ENCODE measurements around the gene CLMN. TPM values are rescaled to one million over a fixed set of nuclear protein-coding genes. Genes with fewer than 3 reads are reported as not detected.
"Not testable (repeated sequence)": the region's sequence is repeated elsewhere in the genome, so short reads cannot be mapped to it uniquely, and the experiment has no call there.

CLMN gene
- total RNA-seq, 1 experiment from 2014 or later, result 24.0 TPM

DNA sequence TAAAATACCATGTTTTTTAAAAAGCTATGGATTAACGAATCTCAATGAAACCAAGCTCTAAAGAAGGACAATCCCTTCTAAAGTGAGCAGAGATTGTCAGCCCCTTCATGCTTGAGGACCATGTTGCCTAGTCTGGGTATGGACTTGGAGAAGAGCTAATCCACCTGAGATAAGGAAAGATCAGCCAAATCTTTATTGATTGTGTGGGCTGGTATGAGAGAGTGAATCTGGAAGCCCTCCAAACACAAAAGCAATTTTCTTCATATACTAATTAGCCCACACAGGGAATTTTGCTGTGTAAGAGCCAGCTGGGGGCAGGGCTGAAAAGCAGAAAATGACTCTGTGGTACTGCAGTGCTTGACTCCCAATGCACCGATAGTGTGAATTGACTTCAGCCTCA is 115.0 kb downstream of the CLMN start:
- in situ Hi-C loops (cut with HindIII; ENCODE audit: low pct_unique_long_range_greater_than_20kb, low sequenced_read_pairs), result no loop called here
- no peak for DNase-seq (ENCODE audit: low read depth, low spot score)

- in situ Hi-C loops (cut with HindIII; ENCODE audit: low pct_unique_long_range_greater_than_20kb, low sequenced_read_pairs); DNase-seq (ENCODE audit: low read depth, low spot score): not testable (repeated sequence)
These were observed 118.0 kb downstream of the CLMN start for GRCh38 chr14:95201745-95202144.

GRCh38 chr14:95200404-95200803 is 119.3 kb downstream of the CLMN start:
- in situ Hi-C loops (cut with HindIII; ENCODE audit: low pct_unique_long_range_greater_than_20kb, low sequenced_read_pairs), result no loop called here
- no peak for DNase-seq (ENCODE audit: low read depth, low spot score)

GRCh38 chr14:95199298-95199983 is 120.3 kb downstream of the CLMN start:
- in situ Hi-C loops (cut with HindIII; ENCODE audit: low pct_unique_long_range_greater_than_20kb, low sequenced_read_pairs), result no loop called here
- DNase-seq (ENCODE audit: low read depth, low spot score), result no peak

- no peak for DNase-seq (ENCODE audit: low read depth, low spot score)
- in situ Hi-C loops (cut with HindIII; ENCODE audit: low pct_unique_long_range_greater_than_20kb, low sequenced_read_pairs), result no loop called here
These were observed 121.4 kb downstream of the CLMN start for GRCh38 chr14:95198320-95198719.

GRCh38 chr14:95197551-95197950 is 122.2 kb downstream of the CLMN start:
- in situ Hi-C loops (cut with HindIII; ENCODE audit: low pct_unique_long_range_greater_than_20kb, low sequenced_read_pairs), result no loop called here
- no peak for DNase-seq (ENCODE audit: low read depth, low spot score)

GRCh38 chr14:95196826-95197545 is 122.7 kb downstream of the CLMN start:
- DNase-seq (ENCODE audit: low read depth, low spot score), result no peak
- in situ Hi-C loops (cut with HindIII; ENCODE audit: low pct_unique_long_range_greater_than_20kb, low sequenced_read_pairs), result no loop called here

DNA sequence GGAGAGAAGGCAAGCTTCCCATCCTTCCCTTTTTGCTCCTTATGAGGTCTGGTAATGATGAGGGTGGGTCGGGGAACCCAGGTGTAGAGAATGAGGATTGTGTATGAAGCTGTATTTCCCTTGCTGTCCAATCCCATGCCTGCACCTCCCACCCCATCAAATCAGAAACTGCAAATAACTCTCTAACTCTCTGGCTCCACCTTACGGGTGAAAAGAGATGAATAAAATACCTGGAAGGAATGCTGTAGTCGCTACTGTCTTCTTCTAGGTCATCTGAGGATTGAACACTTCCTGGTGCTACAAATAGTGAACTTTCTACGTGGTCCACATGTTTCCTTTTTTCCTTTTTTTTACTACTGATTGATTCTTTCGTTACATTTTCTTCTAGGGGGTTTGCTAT is 123.4 kb downstream of the CLMN start:
- in situ Hi-C loops (cut with HindIII; ENCODE audit: low pct_unique_long_range_greater_than_20kb, low sequenced_read_pairs), result no loop called here
- peak; percentile 67 for DNase-seq (ENCODE audit: low read depth, low spot score)

- DNase-seq (ENCODE audit: low read depth, low spot score), result no peak
- in situ Hi-C loops (cut with HindIII; ENCODE audit: low pct_unique_long_range_greater_than_20kb, low sequenced_read_pairs), result no loop called here
These were observed 124.7 kb downstream of the CLMN start for GRCh38 chr14:95195031-95195430.

DNA sequence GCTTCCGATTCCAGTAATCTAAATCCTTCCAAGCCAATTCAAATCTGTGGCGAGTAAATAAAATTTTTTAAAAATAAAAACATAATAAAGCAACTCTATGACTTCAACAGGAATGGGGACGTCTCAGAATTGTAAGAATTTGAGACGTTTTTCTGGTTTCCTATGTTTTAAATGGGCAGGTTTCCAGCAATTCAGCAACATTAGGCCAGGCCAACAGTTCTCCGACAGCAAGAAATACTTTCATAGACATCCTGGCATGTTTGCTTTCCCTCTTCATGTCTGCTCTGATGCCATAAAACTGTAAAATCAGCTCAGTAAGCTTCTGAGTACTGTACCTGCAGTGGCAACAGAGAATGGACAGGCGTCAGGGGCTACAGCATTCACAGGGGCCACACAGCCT is 126.6 kb downstream of the CLMN start:
- in situ Hi-C loops (cut with HindIII; ENCODE audit: low pct_unique_long_range_greater_than_20kb, low sequenced_read_pairs), result no loop called here
- no peak for DNase-seq (ENCODE audit: low read depth, low spot score)

DNA sequence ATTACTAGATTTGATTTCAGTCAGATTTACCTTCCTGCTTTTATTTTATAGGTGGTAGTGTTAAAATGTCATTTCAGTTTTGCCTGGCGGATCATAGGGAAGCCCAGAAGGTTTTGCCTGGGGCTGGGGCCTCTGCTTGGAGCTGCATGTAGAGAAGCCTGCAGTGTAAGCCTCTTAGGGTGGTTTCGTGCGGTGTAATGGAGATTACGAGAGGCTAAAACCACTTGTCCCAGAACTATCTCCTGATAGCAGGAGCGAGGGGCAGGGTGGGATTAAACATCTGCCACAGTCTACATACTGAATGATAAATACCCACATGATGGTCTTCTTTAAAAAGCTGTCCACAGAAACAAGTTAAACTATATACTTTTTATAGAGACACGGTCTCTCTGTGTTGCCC is 127.4 kb downstream of the CLMN start:
- DNase-seq (ENCODE audit: low read depth, low spot score), result no peak
- in situ Hi-C loops (cut with HindIII; ENCODE audit: low pct_unique_long_range_greater_than_20kb, low sequenced_read_pairs), result no loop called here

DNA sequence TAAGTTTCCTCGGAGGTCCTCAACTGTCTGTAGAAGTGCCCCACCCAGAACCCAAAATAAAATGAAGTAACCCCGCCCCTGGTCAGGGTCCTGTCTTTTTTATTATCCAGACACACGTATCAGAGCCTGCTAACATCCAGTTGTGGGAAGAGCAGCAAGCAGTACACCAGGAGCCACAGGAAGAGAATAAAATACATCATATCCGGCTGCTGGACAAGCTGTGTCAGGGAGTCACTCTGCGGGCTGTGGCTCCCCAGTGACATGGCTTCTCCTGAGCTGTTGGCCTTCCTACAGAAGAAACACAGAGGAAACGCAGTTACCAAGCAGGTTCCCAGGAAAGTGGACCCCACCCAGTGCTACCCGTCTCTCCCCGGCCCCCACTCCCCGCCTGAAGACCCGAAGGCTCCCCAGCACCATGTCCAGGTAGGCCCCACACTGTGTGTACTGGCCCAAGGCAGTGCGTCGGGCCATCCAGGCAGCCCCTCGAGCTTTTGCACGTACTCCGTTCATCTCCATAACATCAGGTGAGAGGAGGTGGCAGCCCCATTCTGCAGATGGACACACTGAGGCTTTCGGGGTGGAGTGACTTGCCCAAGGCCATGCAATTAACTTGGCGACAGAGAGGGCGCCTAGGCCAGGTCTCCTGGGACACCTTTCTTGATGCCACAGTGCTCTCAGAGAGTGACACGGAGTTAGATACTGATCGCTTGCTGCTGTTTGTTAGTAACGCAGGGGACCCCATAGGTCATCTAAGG is 128.1 kb downstream of the CLMN start:
- in situ Hi-C loops (cut with HindIII; ENCODE audit: low pct_unique_long_range_greater_than_20kb, low sequenced_read_pairs), result no loop called here
- no peak for DNase-seq (ENCODE audit: low read depth, low spot score)

- in situ Hi-C loops (cut with HindIII; ENCODE audit: low pct_unique_long_range_greater_than_20kb, low sequenced_read_pairs), result no loop called here
- DNase-seq (ENCODE audit: low read depth, low spot score), result no peak
These were observed 128.9 kb downstream of the CLMN start for GRCh38 chr14:95190857-95191256.

GRCh38 chr14:95190346-95190840 is 129.3 kb downstream of the CLMN start:
- DNase-seq (ENCODE audit: low read depth, low spot score), result no peak
- in situ Hi-C loops (cut with HindIII; ENCODE audit: low pct_unique_long_range_greater_than_20kb, low sequenced_read_pairs), result no loop called here

DNA sequence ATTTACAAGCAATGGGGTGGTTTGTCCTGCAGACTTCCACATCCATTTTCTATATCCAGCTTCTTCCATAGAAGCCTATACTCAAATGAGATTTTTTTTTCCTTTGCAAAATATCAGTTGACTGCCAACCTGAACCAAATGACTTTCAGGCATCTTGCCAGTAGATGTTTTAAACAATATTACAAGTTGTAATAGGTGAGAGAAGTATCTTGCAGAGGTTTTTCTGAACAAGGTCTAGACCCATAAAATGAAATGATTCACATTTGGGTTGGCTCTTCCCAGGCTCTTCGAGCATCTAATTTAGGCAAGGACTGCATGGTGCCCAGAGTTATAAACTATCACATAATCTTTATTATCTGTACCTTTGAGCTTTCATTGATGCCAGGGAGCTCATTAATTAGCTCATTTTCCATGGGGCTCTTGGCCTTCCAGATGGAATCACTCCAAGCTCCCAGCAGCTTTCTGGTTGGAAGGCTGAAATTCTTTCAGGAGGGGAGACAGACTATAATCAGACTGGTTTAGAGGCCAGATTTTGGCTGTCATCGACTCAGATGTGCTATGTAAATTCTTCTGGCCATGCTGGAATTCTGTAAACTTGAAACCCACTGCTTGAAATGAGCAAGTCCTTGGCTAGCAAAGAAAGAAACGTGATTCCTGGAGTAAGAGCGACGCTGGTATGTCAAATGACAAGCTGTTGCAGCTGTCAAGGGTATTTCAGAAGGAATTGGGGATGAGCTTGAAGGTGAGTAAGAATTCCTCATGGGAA is 130.2 kb downstream of the CLMN start:
- no peak for DNase-seq (ENCODE audit: low read depth, low spot score)
- in situ Hi-C loops (cut with HindIII; ENCODE audit: low pct_unique_long_range_greater_than_20kb, low sequenced_read_pairs), result no loop called here

DNA sequence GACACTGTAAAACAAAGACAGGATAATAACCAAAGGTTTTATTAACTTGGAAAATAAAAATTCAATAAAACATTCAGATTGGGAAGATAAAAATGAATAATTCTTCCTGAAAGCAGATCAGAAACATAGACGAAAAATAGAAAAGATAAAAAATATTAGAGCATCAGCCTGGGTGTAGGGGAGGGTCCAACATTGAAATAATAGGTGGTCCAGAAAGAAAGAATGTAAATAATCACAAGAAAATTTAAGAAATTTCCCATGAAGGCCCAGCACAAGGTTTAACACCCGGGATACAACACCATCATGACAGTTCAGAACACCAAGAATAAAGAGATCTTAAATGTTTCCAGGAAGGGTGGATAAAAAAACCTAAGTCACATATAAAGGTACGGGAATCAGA is 131.3 kb downstream of the CLMN start:
- in situ Hi-C loops (cut with HindIII; ENCODE audit: low pct_unique_long_range_greater_than_20kb, low sequenced_read_pairs), result no loop called here
- DNase-seq (ENCODE audit: low read depth, low spot score), result no peak

DNA sequence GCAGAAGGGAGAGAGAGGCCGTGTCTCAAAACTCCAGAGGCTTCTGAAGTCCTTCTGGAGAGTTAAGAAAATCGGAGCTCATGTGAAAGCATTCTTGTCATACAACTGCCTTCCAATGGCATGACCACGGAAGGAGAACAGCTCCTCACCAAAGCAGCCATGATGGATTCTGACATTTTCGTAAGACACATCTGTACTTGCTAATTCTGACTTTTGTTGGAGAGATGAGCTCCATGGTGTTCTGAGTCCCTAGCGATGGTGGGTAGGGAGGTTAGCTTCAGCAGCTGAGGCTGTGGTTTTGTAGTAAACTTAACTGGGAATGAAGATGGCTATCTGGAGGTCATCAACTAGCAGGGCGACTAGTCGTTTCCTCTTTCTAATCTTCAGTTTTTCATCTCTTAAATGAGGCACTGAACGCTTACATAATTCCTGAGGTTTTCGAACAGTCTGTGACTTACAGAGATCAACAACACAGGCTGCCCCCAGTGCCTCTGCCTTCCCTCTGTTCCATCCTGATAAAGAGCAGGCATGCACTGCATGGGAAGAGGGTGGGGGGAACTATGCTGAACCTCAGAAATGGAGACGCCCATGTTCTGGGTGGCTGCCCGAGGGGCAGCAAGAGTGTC is 133.8 kb downstream of the CLMN start:
- in situ Hi-C loops (cut with HindIII; ENCODE audit: low pct_unique_long_range_greater_than_20kb, low sequenced_read_pairs), result no loop called here
- no peak for DNase-seq (ENCODE audit: low read depth, low spot score)
